ENCODE measurements around the gene PPP1R37. TPM values are rescaled to one million over a fixed set of nuclear protein-coding genes. Genes with fewer than 3 reads are reported as not detected.
"Not testable (repeated sequence)": the region's sequence is repeated elsewhere in the genome, so short reads cannot be mapped to it uniquely, and the experiment has no call there.

Gene PPP1R37
- total RNA-seq, 2 donors from 2014 or later: 19.6 to 22.6 TPM

DNA sequence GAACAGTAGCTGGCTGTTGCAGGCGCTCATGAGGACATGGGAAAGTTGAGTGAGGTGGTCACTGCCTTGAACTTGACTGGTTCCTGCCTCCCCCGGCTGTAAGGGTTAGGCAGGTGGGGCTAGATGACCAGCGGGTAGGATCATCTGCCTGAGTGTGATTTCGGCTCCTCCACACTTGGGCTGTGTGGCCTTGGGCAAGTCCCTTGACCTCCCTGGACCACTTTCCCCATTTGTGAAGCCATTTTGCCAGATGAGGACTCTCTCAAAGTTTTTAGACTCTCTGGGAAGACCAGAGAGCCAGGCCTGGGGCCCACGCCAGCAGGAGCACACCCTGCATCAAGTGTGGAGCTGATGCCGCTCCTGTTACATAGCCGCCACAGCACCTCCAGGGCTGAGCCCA, 9.5 kb downstream of the PPP1R37 start:
- no peaks in the 10 kb centered on the region for H3K36me3 ChIP-seq
- no peak overlapping the region for H3K4me3 ChIP-seq
- TF ChIP-seq, protein P1, sequence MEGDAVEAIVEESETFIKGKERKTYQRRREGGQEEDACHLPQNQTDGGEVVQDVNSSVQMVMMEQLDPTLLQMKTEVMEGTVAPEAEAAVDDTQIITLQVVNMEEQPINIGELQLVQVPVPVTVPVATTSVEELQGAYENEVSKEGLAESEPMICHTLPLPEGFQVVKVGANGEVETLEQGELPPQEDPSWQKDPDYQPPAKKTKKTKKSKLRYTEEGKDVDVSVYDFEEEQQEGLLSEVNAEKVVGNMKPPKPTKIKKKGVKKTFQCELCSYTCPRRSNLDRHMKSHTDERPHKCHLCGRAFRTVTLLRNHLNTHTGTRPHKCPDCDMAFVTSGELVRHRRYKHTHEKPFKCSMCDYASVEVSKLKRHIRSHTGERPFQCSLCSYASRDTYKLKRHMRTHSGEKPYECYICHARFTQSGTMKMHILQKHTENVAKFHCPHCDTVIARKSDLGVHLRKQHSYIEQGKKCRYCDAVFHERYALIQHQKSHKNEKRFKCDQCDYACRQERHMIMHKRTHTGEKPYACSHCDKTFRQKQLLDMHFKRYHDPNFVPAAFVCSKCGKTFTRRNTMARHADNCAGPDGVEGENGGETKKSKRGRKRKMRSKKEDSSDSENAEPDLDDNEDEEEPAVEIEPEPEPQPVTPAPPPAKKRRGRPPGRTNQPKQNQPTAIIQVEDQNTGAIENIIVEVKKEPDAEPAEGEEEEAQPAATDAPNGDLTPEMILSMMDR (IDR thresholded peaks at IDR 0.05): no peak
- H3K4me1 ChIP-seq (ENCODE audit: control insufficient read depth in 1 of 2, low read depth in 2 of 2): peaks cover 4 to 14% of the 10 kb centered on the region in 2 donors
- no peaks in the 10 kb centered on the region for H3K9me3 ChIP-seq
- H3K27ac ChIP-seq: no peak overlapping the region
- ATAC-seq (ENCODE audit: insufficient number of reproducible peaks, low FRiP score, low read depth) (no peak), DNase-seq (ENCODE audit: low spot score) (no peak)
- no peaks in the 10 kb centered on the region for H3K27me3 ChIP-seq (replicated peaks; ENCODE audit: insufficient read depth)

DNA sequence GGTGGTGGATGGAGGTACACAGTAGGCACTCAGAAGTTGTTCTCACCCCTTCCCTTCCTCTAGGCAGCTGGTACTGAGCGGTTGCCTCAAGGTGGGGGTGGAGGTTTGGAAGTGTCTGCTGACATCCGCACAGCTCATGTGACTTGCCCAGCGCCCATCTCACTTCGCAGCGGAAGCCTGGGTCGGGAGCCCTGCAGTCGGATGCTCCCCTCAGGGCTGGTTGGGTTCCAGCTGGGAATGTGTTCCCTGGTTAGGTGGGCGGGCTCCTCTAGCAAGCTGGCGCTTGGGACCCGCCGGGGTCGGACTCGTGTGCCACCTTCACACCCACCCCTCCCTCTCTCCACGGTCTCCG, 10.2 kb downstream of the PPP1R37 start:
- ATAC-seq (ENCODE audit: insufficient number of reproducible peaks, low FRiP score, low read depth): no peak
- Histone ChIP-seq H3K4me3 (no peak overlapping the region), H3K9me3 (no peaks in the 10 kb centered on the region), H3K27ac (no peak overlapping the region), H3K36me3 (no peaks in the 10 kb centered on the region), H3K4me1 (ENCODE audit: control insufficient read depth in 1 of 2, low read depth in 2 of 2) (peaks cover 4 to 9% of the 10 kb centered on the region in 2 donors), H3K27me3 (replicated peaks; ENCODE audit: insufficient read depth) (no peaks in the 10 kb centered on the region)
- TF ChIP-seq, protein P1 (IDR thresholded peaks at IDR 0.05): no peak
- DNase-seq (ENCODE audit: low spot score): no peak

DNA sequence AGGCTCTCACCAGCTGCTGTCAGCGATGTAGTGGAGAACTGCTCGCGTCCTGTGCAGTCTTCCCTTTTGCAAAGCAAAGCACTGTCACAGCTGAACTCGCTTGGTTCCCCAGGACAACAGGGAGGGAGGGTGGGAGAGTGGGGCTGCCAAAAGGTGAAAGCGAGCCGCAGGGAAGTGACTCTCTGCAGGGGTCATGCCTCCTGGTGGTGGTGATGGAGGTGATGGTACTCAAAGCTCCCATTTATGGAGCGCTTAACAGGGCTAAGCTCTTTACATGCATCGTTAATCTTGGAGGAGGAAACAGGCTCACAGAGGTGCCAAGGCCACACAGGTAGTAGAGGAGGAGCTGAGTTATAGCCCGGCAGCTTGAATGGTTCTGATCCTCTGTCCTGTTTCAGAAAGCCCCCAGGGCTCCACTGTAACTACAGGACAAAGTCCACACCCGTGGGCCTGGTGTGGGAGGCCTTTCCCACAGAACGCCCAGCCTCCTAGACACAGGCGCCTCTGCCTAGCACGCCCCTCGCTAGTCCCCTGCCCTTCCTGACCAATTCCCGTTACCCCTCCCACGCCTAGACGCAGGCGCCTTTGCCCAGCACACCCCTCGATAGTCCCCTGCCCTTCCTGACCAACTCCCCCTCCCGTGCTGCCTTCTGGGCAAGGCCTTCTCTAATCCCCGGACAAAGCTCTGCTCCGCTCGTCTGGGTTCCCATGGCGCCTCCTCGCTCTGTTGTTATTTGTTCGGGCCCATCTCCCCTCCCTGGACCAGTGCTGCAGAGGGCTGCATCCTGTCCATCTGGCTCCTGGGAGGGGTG, 10.7 kb downstream of the PPP1R37 start:
- Histone ChIP-seq H3K9me3 (no peaks in the 10 kb centered on the region), H3K4me1 (ENCODE audit: control insufficient read depth in 1 of 2, low read depth in 2 of 2) (peaks cover under 1 to 3% of the 10 kb centered on the region in 2 donors), H3K36me3 (no peaks in the 10 kb centered on the region), H3K27me3 (replicated peaks; ENCODE audit: insufficient read depth) (no peaks in the 10 kb centered on the region), H3K27ac (no peak overlapping the region), H3K4me3 (no peak overlapping the region)
- ATAC-seq (ENCODE audit: insufficient number of reproducible peaks, low FRiP score, low read depth): no peak
- TF ChIP-seq, protein P1 (IDR thresholded peaks at IDR 0.05): no peak
- DNase-seq (ENCODE audit: low spot score): no peak

DNA sequence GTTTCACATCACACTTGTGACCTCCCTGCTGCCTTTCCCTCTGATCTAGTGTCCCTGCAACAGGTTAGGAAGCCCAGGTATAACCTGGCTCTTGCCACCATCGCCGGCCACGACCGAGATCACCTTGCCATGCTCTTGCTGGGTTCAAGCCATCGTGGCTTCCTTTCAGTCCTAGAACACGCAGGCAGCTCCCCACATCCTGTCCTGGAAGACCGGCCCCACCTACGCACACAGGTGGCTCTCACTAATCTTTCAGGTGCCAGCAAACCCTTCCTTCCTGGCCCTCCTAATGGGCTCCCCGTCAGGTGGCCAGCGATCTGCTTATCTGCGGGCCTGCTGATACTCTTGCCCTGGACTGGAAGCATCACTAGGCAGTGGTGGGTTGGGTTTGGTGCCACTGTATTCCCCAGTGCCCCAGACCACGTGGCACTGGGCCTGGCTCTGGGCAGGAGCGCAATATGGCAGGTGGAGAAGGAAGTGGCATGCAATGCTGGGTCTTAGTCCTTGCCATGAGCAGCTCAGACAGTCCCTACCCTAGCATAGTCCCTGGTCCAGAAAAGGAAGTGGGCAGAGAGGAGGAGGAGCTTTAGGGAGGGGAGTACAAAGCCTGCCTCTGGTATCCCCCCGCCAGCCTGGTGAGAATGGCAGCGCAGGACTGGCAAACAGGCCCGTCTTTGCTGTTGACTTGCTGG, 11.8 kb downstream of the PPP1R37 start:
- ATAC-seq (ENCODE audit: insufficient number of reproducible peaks, low FRiP score, low read depth) (no peak), DNase-seq (ENCODE audit: low spot score) (no peak)
- Histone ChIP-seq H3K27me3 (replicated peaks; ENCODE audit: insufficient read depth) (no peaks in the 10 kb centered on the region), H3K27ac (no peak overlapping the region), H3K36me3 (no peaks in the 10 kb centered on the region), H3K4me1 (ENCODE audit: control insufficient read depth in 1 of 2, low read depth in 2 of 2) (no peaks in the 10 kb centered on the region), H3K4me3 (no peak overlapping the region), H3K9me3 (no peaks in the 10 kb centered on the region)
- TF ChIP-seq, protein P1 (IDR thresholded peaks at IDR 0.05): no peak

DNA sequence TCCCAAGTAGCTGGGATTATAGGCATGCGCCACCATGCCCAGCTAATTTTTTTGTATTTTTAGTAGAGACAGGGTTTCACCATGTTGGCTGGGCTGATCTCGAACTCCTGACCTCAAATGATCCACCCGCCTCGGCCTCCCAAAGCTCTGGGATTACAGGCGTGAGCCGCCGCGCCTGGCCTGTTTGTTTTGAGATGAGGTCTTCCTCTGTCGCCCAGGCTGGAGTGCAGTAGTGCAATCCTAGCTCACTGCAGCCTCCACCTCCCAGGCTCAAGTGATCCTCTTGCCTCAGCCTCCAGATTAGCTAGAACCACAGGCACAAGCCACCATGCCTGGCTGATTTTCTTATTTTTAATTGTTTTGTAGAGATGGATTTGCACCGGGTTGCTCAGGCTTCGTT, 13.4 kb downstream of the PPP1R37 start:
- DNase-seq (ENCODE audit: low spot score); H3K27me3 ChIP-seq (replicated peaks; ENCODE audit: insufficient read depth); H3K4me1 ChIP-seq (ENCODE audit: control insufficient read depth in 1 of 2, low read depth in 2 of 2); ATAC-seq (ENCODE audit: insufficient number of reproducible peaks, low FRiP score, low read depth); H3K36me3 ChIP-seq; H3K4me3 ChIP-seq; H3K27ac ChIP-seq; H3K9me3 ChIP-seq: not testable (repeated sequence)
